ENCODE data around the gene LSS. TPM values are rescaled to one million over a fixed set of nuclear protein-coding genes. Genes with fewer than 3 reads are reported as not detected.
"Not testable (repeated sequence)": the region's sequence is repeated elsewhere in the genome, so short reads cannot be mapped to it uniquely, and the experiment has no call there.

Gene LSS
- total RNA-seq, 2 experiments from 2014 or later, result 72.1 to 76.1 TPM

DNA sequence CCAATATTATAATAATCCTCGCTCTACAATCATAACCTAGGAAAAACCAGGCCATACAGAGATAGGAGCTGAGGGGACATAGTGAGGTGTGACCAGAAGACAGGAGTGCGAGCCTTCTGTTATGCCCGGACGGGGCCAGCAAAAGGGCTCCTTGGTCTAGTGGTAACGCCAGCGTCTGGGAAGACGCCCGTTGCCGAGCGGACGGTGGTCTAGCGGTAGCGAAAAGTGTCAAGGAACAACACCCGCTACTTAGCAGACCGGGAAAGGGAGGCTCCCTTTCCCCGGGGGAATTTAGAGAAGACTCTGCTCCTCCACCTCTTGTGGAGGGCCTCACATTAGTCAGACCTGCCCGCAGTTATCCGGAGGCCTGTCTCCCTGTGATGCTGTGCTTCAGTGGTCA is 4.9 kb downstream of the LSS start:
- ATAC-seq; H3K4me3 Mint-ChIP-seq; CTCF ChIA-PET; H3K27me3 Mint-ChIP-seq (ENCODE audit: low read depth); POLR2A ChIA-PET; H3K27ac Mint-ChIP-seq; H3K9me3 Mint-ChIP-seq (ENCODE audit: insufficient read depth); DNase-seq: not testable (repeated sequence)
- peaks cover 34% of the 10 kb centered on the region for H3K36me3 Mint-ChIP-seq (ENCODE audit: low read depth)
- peaks cover 27% of the 10 kb centered on the region for H3K4me1 Mint-ChIP-seq (ENCODE audit: low read depth)

DNA sequence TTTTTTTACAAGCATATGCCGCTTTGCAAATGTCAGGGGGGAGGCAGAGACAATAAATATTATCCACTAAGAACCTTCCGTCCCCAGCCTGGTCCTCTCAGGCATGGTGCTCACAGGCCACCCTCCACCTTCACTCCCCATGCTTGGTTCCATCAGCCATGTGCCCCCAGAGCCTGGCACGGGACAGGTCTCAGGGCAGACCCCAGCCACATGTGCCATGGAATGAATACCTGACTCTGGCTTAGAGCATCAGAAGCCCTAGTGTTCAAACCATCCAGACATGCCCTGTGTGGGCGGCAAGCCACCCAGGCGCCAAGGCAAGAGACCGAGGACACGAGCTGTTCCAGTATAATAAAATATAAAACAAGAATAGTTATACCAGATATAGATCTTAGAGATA is 5.4 kb downstream of the LSS start:
- Mint-ChIP-seq H3K27ac (no peak overlapping the region), H3K9me3 (ENCODE audit: insufficient read depth) (no peaks in the 10 kb centered on the region), H3K27me3 (ENCODE audit: low read depth) (no peaks in the 10 kb centered on the region), H3K4me3 (no peak overlapping the region), H3K36me3 (ENCODE audit: low read depth) (peaks cover 34% of the 10 kb centered on the region), H3K4me1 (ENCODE audit: low read depth) (peaks cover 27% of the 10 kb centered on the region)
- ChIA-PET CTCF (no interaction called here), POLR2A (no interaction called here)
- DNase-seq (no peak), ATAC-seq (no peak)

DNA sequence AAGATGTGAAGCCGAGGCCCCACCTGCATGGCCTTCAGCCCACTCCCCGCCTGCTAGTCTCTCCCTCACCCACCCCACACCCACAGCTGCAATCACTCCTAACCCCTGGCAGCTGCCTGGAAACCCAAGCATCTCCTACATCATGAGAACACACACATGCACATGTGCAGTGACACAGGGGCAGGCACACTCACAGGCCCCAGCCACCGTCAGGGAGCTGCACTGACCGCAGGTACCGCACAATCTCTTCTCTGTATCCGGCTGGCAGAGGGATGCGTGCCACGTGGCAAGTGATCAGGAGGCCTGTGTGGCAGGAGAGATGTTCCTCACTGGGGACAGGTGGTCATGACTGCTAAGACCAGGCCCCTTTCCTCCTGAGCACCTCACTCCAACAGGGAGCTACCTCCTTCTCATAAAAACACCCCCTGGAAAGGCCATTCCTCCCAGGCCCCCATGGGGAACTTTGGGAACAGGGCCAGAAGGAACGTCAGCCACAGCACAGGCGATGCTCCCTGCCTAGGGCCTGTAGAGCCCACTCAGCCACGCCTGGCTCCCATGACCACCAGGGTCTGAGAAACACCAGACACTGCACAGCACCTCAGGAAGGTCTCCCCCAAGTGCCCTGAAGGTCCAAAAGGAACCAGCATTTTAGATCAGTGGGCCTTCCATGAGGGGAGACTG is 6.0 kb downstream of the LSS start:
- ATAC-seq (no peak), DNase-seq (no peak)
- H3K27me3 Mint-ChIP-seq (ENCODE audit: low read depth), result no peaks in the 10 kb centered on the region
- peaks cover 22% of the 10 kb centered on the region for H3K4me1 Mint-ChIP-seq (ENCODE audit: low read depth)
- POLR2A ChIA-PET, result no interaction called here
- peaks cover 32% of the 10 kb centered on the region for H3K36me3 Mint-ChIP-seq (ENCODE audit: low read depth)
- no peak overlapping the region for H3K4me3 Mint-ChIP-seq
- CTCF ChIA-PET, result interaction anchor here (1.1 kb wide), 1 partner anchor 8 kb away, joined by 3 read pairs; no protein-coding TSS in a partner anchor
- no peaks in the 10 kb centered on the region for H3K9me3 Mint-ChIP-seq (ENCODE audit: insufficient read depth)
- H3K27ac Mint-ChIP-seq, result no peak overlapping the region

DNA sequence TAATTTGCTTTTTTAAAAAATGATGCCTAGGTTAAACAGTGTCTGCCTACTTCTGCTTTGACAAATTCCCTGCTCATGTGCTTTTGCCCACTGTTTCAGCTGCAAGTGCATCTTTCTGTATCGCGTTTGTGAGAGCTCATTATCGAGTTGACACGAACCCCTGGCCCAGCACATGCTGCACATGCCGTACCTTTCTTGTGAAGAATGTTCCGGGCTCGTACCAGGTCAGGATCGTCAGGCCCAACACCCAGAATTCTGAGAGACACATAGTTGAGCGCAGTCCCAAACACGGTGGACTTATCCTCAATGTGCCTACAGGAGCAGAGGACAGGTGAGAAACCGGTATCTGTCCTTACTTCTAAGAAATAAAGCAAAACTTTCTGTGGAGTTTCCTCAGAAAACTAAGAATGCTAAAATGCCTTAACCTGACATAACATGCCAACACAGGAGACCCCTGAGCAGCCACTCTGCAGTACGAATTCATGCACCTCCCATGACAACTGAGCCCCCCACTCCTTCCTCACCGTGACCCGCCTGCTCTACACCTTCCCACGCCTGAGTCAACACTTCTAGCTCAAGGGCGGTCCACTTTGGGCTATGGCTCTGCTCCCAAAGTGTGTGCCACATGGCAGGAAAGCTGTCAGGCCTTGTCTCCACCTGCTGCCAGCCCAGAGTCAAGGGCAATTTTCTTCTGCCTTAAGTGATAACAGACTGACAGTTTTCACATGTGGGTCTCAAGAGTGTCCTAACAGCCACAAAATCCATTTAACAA is 6.7 kb downstream of the LSS start:
- peaks cover 15% of the 10 kb centered on the region for H3K4me1 Mint-ChIP-seq (ENCODE audit: low read depth)
- H3K27me3 Mint-ChIP-seq (ENCODE audit: low read depth), result no peaks in the 10 kb centered on the region
- ATAC-seq, result no peak
- no peak overlapping the region for H3K4me3 Mint-ChIP-seq
- ChIA-PET POLR2A (no interaction called here), CTCF (interaction anchor here (1.1 kb wide), 1 partner anchor 9 kb away, joined by 3 read pairs; no protein-coding TSS in a partner anchor)
- H3K36me3 Mint-ChIP-seq (ENCODE audit: low read depth), result peaks cover 25% of the 10 kb centered on the region
- no peaks in the 10 kb centered on the region for H3K9me3 Mint-ChIP-seq (ENCODE audit: insufficient read depth)
- DNase-seq, result no peak
- H3K27ac Mint-ChIP-seq, result peak overlapping the region; percentile 57

DNA sequence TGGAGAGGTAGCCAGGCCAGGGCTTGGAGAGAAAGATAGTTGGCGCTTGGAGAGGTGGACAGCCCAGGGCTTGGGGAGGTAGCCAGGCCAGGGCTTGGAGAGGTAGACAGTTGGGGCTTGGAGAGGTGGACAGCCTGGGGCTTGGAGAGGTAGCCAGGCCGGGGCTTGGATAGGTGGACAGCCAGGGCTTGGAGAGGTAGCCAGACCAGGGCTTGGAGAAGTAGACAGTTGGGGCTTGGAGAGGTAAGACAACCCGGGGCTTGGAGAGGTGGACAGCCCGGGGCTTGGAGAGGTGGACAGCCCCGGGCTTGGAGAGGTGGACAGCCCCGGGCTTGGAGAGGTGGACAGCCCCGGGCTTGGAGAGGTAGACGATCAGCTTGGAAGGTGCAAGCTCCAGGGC is 7.7 kb downstream of the LSS start:
- ATAC-seq, result no peak
- H3K9me3 Mint-ChIP-seq (ENCODE audit: insufficient read depth), result no peaks in the 10 kb centered on the region
- POLR2A ChIA-PET, result no interaction called here

DNA sequence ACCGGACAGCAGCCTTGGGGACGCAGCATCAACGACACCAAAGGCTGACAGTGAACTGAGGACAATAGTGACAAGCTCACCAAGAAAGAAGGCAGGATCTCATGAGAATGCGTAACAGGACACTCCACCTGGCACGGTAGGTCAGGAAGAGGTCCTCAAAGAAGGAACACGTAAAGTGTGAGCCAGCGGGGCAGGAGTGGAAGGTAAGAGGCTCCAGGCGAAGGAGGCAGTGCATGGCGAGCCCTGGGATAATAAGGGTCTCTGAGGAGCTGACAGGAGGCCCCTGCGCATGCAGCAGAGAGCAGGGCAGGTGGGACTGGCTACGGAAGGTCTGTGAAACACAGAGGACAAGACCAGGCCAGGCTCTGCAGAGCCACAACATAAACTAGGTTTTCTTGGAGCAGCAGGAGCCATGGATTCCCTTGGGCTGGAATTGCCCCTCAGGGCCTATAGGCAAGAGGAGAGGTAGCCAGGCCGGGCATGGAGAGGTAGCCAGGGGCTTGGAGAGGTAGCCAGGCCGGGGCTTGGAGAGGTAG is 8.2 kb downstream of the LSS start:
- POLR2A ChIA-PET, result interaction anchor here (1.5 kb wide), 1 partner anchor 13 kb away, joined by 4 read pairs; no protein-coding TSS in a partner anchor
- DNase-seq (no peak), ATAC-seq (no peak)
- Mint-ChIP-seq H3K9me3 (ENCODE audit: insufficient read depth) (no peaks in the 10 kb centered on the region), H3K36me3 (ENCODE audit: low read depth) (peaks cover 19% of the 10 kb centered on the region), H3K27me3 (ENCODE audit: low read depth) (no peaks in the 10 kb centered on the region), H3K4me3 (no peak overlapping the region), H3K4me1 (ENCODE audit: low read depth) (peaks cover 3% of the 10 kb centered on the region), H3K27ac (no peak overlapping the region)
- CTCF ChIA-PET, result interaction anchor here (1.4 kb wide), 1 partner anchor 9 kb away, joined by 4 read pairs; no protein-coding TSS in a partner anchor

More for the DNA sequence above, 7.7 kb downstream of the LSS start:
- Mint-ChIP-seq H3K4me3 (no peak overlapping the region), H3K27ac (no peak overlapping the region), H3K4me1 (ENCODE audit: low read depth) (peaks cover 8% of the 10 kb centered on the region), H3K36me3 (ENCODE audit: low read depth) (peaks cover 20% of the 10 kb centered on the region), H3K27me3 (ENCODE audit: low read depth) (no peaks in the 10 kb centered on the region)
- no peak for DNase-seq
- CTCF ChIA-PET, result no interaction called here

DNA sequence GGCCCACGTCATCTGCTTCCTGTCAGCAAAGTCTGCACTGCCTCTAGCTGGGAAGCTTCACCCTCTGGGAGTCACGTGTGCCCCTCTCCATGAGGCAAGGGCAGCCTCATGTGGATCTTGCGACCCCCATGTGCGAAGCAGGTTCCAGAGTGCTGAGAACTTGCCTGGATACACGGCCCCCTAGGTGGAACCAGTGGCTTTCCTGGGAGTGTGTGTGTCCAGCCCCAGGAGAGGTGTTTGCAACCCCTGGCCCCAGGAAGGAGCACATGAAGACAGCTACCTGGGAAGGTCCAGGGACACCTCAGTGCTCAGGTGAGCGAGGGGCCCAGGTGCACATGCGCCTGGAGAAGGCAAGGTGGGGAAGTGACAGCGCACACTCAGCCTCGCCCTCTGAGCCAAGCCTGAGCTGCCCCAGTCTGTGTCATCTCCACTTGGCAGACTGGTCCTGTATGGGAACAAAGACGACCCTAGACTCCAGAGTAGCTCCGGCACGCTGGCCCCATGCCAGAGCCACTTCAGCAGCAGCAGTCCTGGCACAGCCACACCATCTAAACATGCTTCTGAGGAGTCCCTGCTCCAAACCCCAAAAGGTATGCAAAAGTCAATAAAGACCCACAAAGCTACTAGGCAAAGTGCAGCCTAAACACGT is 8.9 kb downstream of the LSS start:
- ATAC-seq (no peak), DNase-seq (no peak)
- Mint-ChIP-seq H3K4me3 (no peak overlapping the region), H3K36me3 (ENCODE audit: low read depth) (peaks cover 17% of the 10 kb centered on the region), H3K4me1 (ENCODE audit: low read depth) (peaks cover 3% of the 10 kb centered on the region), H3K9me3 (ENCODE audit: insufficient read depth) (no peaks in the 10 kb centered on the region), H3K27ac (no peak overlapping the region), H3K27me3 (ENCODE audit: low read depth) (no peaks in the 10 kb centered on the region)
- POLR2A ChIA-PET, result interaction anchor here (0.5 to 1.5 kb wide), 2 partner anchors 11 to 13 kb away, joined by 3 to 4 read pairs; no protein-coding TSS in a partner anchor
- CTCF ChIA-PET, result interaction anchor here (1.4 kb wide), 1 partner anchor 10 kb away, joined by 4 read pairs; no protein-coding TSS in a partner anchor

DNA sequence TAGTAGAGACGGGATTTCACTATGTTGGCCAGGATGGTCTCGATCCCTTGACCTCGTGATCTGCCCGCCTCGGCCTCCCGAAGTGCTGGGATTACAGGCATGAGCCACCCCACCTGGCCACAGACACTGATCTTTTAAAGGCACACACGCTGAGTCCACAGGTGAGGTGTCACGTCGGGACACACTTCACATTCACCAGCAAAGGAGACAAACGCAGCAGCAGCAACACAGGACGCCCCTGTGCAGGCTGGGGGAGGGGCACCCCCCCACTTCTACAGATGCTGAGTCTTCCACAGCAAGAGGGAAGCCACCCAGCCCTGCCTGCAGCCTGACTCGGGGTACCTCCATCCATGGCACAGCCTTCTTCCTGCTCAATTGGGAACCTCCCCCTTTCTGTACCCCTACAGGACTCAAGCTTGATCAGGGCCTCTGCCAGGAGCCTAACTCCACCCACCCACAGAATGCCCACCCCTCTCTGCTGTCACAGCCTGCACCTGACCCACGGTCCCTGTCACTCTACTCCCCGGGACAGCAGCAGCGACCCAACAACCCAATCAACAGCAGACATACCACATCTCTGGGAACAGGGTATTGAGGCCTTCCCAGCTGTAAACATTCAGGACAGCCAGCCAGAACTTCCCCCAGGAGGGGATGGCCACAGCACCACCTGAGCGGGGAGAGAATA is 9.5 kb downstream of the LSS start:
- Mint-ChIP-seq H3K4me3 (no peak overlapping the region), H3K27me3 (ENCODE audit: low read depth) (no peaks in the 10 kb centered on the region), H3K27ac (no peak overlapping the region), H3K36me3 (ENCODE audit: low read depth) (peaks cover 16% of the 10 kb centered on the region), H3K9me3 (ENCODE audit: insufficient read depth) (no peaks in the 10 kb centered on the region), H3K4me1 (ENCODE audit: low read depth) (peaks cover 3% of the 10 kb centered on the region)
- DNase-seq (no peak), ATAC-seq (no peak)
- ChIA-PET CTCF (interaction anchor here (1.4 kb wide), 1 partner anchor 10 kb away, joined by 4 read pairs; no protein-coding TSS in a partner anchor), POLR2A (interaction anchor here (0.5 to 1.5 kb wide), 2 partner anchors 12 kb away, joined by 3 to 4 read pairs; no protein-coding TSS in a partner anchor)

DNA sequence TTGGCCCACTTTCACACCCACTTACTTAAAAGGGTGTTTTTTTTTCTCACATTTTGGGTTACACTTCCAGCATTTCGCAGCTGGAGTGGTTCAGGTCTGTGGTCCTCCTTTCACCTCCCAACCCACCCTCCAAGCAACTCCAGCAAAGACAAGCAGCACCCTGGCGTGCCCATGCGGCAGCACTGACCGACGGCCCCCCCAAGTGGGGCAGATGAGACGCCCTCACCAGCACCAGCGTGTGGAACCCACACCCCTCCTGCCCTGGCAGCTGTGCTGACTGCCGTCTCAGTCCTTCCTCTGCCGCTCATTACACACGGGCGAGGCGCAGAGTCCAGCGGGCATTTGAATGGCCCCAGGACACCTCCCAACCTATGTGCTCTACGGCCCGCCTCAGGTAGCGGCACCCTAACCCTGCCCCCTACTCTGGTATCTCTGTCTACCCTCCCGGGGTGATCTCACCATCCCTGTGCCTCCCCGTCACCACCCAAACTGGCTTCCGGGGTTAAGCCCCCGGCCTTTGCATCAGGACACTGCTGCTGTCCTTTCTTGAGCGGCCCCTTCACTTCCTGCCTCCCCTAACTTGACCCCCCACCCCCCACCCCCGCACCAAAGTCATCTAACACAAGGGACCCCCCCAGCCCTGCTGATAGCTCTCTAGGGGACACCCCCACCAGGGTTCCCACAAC is 10.9 kb downstream of the LSS start:
- Mint-ChIP-seq H3K4me3 (no peak overlapping the region), H3K27ac (no peak overlapping the region)
- POLR2A ChIA-PET, result no interaction called here

DNA sequence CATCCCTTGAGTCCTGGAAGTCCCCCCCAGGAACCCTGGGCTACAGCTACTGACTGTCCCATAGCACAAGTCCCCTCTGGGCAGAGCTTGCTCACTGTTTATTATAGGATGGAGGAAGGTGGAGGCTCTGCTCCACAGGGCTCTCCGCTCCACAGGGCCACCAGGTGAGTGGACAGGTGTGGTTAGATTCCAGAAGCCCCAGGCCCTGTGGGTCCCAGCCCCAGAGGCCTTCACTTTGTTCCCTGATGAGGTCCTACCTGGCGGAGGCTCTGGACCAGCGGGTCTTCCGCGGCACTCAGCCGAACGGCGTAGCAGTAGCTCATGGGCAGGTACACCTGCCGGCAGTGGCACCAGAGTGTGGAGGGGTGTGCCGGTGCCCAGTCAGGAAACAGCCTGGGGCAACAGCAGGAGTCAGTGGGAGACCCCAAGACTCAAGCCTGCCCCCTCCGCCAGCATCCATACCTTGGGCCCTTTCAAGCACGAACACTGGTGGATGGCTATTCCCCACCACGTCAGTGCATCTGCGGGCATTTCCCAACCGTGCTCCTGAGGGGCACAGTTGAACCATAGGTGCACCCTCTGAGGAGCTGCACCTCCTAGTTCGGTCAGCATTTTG is 12.3 kb downstream of the LSS start:
- POLR2A ChIA-PET, result interaction anchor here (0.5 kb wide), 1 partner anchor 152 kb away, joined by 4 read pairs; no protein-coding TSS in a partner anchor
- no peak overlapping the region for H3K4me3 Mint-ChIP-seq

More for the DNA sequence above, 10.9 kb downstream of the LSS start:
- no peaks in the 10 kb centered on the region for H3K9me3 Mint-ChIP-seq (ENCODE audit: insufficient read depth)
- CTCF ChIA-PET, result no interaction called here
- DNase-seq (no peak), ATAC-seq (no peak)
- peaks cover 3% of the 10 kb centered on the region for H3K4me1 Mint-ChIP-seq (ENCODE audit: low read depth)
- H3K36me3 Mint-ChIP-seq (ENCODE audit: low read depth), result peaks cover 17% of the 10 kb centered on the region
- no peaks in the 10 kb centered on the region for H3K27me3 Mint-ChIP-seq (ENCODE audit: low read depth)

More for the DNA sequence above, 12.3 kb downstream of the LSS start:
- Mint-ChIP-seq H3K4me1 (ENCODE audit: low read depth) (peaks cover 3% of the 10 kb centered on the region), H3K36me3 (ENCODE audit: low read depth) (peaks cover 9% of the 10 kb centered on the region), H3K27me3 (ENCODE audit: low read depth) (no peaks in the 10 kb centered on the region), H3K9me3 (ENCODE audit: insufficient read depth) (no peaks in the 10 kb centered on the region), H3K27ac (peak overlapping the region; percentile 57)
- CTCF ChIA-PET, result no interaction called here
- no peak for ATAC-seq
- DNase-seq, result no peak

Measured in activated CD8-positive, alpha-beta T cell treated with anti-CD3 and anti-CD28 coated beads, Interleukin-2, amount 10 ng/mL, durations not matched to agents 7 days and 5 days (primary cell).